GM13976 (cell line): ENCODE measurements around the gene SMYD3.

Experiments used
- DNase-seq: peaks from one replicate; pipeline ENCODE4 v3.0.0; 2012; ENCODE audit warnings: low spot score
- in situ Hi-C: fragments of 300-500 bp; cut with MboI; formaldehyde crosslinking; loops from one replicate; pipeline ENCODE4 v1.12.0; 2022; ENCODE audit warnings: low sequenced_read_pairs, mixed read lengths, inconsistent platforms; ENCODE audit not compliant: unreplicated experiment
- TF ChIP-seq, protein P1 (sequence below): IDR thresholded peaks from 2 replicates; pipeline ENCODE4 v1.5.1; 2012; ENCODE audit warnings: borderline replicate concordance, mild to moderate bottlenecking; ENCODE audit not compliant: insufficient read depth; ENCODE audit errors: extremely low read depth, missing control alignments, control extremely low read depth

The SMYD3 gene

GRCh38 chr1:245895455-245895959, 611.6 kb downstream of the SMYD3 start:
- in situ Hi-C loops = no loop called here
- TF ChIP-seq, protein P1, sequence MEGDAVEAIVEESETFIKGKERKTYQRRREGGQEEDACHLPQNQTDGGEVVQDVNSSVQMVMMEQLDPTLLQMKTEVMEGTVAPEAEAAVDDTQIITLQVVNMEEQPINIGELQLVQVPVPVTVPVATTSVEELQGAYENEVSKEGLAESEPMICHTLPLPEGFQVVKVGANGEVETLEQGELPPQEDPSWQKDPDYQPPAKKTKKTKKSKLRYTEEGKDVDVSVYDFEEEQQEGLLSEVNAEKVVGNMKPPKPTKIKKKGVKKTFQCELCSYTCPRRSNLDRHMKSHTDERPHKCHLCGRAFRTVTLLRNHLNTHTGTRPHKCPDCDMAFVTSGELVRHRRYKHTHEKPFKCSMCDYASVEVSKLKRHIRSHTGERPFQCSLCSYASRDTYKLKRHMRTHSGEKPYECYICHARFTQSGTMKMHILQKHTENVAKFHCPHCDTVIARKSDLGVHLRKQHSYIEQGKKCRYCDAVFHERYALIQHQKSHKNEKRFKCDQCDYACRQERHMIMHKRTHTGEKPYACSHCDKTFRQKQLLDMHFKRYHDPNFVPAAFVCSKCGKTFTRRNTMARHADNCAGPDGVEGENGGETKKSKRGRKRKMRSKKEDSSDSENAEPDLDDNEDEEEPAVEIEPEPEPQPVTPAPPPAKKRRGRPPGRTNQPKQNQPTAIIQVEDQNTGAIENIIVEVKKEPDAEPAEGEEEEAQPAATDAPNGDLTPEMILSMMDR = no peak
- DNase-seq = no peak

DNA sequence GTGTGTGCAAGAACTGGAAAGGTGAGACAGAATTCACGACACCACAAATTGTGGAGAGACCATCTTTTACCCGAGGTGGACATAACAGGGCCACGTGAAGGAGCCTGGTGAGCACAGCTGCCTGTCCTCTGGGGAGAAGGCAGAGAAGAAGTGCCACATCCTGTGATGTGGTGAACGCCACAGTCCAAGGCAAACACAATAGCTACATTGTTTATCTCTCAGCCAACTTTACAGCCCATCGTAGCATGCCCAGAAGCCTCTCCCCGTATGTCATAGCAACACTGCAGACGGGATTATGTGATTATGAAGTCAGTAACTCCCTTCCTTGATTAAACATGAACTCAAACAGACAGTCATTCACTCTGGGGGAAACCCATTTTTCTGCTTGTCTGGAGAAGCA, 612.2 kb downstream of the SMYD3 start:
- in situ Hi-C loops = no loop called here
- TF ChIP-seq, protein P1 = no peak
- DNase-seq = no peak

GRCh38 chr1:245893025-245893424, 614.1 kb downstream of the SMYD3 start:
- in situ Hi-C loops = no loop called here
- no peak for DNase-seq
- TF ChIP-seq, protein P1 = no peak

GRCh38 chr1:245888809-245889208, 618.3 kb downstream of the SMYD3 start:
- TF ChIP-seq, protein P1 = peak; percentile 30
- no peak for DNase-seq
- in situ Hi-C loops = no loop called here

DNA sequence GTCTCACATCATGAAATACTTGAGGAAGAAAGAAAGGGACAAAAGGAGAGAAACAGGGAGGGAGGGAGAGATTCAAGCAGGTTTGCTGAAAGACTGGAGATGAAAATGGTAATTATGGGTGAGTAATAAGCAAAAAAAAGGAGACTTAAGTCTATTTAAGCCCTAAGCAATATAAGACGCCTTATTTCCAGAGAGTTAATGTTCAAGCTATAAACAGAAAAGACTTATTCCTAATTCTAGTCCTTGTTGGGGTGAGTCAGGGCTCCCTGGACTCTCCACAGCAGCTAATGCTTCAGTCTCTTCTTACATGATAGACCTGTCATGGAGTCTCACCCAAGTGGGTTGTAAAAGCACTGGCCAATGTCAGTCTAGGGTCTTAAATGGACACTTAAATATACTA, 619.2 kb downstream of the SMYD3 start:
- TF ChIP-seq, protein P1 = no peak
- no peak for DNase-seq
- in situ Hi-C loops = no loop called here

DNA sequence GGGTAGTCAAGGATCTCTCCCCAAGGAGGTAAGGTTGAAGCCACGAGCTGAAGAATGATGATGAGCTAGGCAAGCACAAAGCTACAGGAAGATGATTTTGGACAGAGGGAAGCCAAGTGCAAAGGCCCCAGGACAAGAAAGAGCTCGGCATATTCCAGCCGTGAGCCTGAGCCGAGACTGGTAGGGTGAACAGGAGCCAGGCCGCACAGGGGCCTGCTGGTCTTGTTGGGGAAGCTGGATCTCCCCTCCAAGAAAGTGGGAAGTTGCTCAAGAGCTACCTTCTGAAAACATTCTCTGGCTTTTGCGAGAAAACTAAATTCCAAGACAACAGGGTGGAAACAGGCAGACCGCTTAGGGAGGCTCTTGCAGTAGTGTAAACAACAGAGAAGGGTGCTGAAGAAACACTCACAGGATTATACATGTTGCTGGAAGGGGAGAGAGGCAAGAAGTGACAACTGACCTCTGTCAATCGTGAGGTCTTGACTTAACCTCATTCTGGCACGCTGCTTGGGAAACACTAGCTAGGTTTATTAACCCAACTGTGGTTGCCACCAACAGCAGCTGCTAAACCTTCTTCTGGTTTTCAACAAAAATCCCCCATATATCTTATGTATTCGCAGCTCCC, 625.2 kb downstream of the SMYD3 start:
- TF ChIP-seq, protein P1 = no peak
- in situ Hi-C loops = no loop called here

More for the DNA sequence above, 625.2 kb downstream of the SMYD3 start:
- no peak for DNase-seq
